GM19372 (cell line): ENCODE results near the gene RAD9B.
"Not testable (repeated sequence)": the region's sequence is repeated elsewhere in the genome, so short reads cannot be mapped to it uniquely, and the experiment has no call there.

Experiments
- ATAC-seq: cut with Tn5 transposase; IDR thresholded peaks from one replicate; pipeline ENCODE4 v1.9.1; 2021; ENCODE audit warnings: mild to moderate bottlenecking, low read depth, moderate library complexity; ENCODE audit not compliant: unreplicated experiment

The RAD9B gene

GRCh38 chr12:110501752-110502738 lies at the start of gene RAD9B, which contains the start of gene VPS29:
TSS of gene RAD9B (plus strand) at chr12:110502331. CDS start at chr12:110502338, 7 bp downstream.
TSS of gene VPS29 (minus strand) at chr12:110502111. CDS start at chr12:110502051, 60 bp downstream.
- ATAC-seq: peak; percentile 94

GRCh38 chr12:110453569-110454296 lies 48.4 kb upstream of the RAD9B start:
- no peak for ATAC-seq

- ATAC-seq: no peak
These were observed 43.4 kb upstream of the RAD9B start for GRCh38 chr12:110458756-110459155.

DNA sequence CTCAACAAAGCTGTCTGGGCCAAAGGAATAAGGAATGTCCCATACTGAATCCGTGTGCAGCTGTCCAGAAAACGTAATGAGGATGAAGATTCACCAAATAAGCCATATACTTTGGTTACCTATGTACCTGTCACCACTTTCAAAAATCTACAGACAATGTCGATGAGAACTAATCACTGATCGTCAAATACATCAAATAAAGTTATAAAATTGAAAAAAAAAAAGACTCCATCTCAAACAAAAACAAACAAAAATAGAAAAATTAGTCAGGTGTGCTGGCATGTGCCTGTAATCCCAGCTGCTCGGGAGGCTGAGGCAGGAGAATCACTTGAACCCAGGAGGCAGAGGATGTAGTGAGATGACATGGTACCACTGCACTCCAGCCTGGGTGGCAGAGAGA lies 40.9 kb upstream of the RAD9B start:
- not testable (repeated sequence) for ATAC-seq

DNA sequence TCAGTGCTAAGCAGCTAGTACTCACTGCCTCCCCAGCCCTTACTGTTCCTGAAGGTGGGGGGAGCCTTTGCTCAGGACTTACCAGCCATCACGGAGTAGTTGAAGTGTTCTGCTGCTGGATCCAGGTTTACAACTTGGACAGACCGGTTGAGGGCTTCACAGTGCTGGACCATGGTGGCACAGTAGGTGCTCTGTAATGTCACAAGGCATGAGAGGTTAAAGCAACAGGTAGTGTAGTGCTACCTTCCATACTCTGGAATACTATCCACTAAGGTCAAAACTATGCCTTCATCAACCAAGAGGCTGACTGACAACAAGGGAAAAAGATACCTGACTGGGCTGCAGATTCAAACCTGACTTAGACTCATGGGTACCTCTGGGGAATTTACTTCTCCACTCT lies 37.1 kb upstream of the RAD9B start:
- ATAC-seq: no peak

DNA sequence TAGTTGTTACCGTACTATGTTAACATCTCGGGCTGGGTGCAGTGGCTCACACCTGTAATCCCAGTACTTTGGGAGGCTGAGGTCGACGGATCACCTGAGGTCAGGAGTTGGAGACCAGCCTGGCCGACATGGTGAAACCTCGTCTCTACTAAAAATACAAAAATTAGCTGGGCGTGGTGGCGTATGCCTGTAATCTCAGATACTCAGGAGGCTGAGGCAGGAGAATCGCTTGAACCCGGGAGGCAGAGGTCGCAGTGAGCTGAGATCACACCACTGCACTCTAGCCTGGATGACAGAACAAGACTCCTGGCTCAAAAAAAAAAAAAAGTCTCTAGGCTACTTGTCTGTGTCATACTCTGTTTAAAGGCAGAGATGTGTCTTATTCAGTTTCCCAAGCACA lies 36.4 kb upstream of the RAD9B start:
- not testable (repeated sequence) for ATAC-seq

DNA sequence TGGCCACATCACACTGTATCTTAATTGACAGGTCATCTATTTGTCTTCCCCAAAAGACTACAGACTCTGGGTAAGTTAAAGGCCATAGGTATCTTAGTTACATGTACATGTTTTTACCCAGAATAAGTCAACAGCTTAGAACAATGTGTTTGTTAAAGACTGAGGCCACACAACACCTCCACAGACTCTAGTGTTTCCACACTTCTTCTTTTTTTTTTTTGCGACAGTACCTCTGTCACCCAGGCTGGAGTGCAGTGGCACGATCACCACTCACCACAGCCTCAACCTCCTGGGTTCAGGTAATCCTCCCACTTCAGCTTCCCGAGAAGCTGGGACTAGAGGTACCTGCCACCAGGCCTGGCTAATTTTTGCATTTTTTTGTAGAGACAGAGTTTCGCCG lies 35.3 kb upstream of the RAD9B start:
- ATAC-seq: no peak

DNA sequence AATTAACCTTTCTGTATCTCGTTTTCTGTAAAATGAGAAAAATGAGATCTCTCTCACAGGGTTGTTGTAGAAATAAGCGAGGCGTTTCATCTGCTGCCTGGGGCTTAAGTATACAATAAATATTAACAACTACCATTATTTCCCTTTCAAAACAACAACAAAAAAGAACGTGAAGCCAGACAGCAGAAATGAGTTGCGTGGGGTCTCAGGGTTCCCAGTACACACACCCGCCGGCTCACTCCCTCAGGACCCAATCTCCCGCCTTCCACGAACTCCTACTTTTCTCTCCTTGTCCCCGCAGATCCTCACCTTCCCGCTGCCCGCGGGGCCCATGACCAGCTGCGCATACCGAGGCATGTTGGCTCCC lies 34.3 kb upstream of the RAD9B start:
- no peak for ATAC-seq

DNA sequence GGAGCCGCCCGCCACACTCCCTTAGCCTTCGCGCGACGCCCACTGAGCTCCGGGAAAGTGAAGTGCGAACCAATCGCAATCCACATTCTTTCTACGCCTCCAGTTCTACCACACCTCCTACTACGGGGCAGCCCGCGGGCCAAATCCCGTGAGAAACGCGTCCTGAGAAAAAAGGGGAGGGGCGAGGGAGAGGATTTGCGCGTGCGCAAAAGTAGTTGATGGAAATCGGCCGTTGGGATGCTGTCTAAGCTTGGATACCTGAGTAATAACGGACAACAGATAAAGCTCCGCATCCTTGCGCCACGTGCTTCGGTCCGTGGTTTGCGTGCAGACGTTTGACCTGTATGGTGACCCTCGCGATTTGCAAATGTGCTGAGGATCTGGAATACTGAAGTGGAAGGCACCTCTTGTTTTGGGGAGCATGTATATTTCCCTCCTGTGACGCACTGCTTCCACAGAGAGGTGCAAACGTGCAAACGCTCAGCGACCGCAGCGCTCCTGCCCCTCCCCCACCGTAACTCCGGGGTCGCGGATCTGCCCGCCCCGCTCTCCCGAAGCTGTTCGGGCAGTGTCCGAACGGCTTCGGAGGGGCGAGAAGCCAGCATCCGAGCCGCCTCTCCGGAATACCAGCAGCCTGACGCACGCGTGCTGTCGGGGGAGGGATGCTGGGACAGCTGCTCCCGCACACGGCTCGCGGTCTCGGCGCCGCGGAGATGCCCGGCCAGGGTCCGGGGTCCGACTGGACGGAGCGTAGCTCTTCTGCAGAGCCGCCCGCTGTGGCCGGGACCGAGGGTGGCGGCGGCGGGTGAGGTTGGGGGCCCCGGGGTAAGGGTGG lies 33.7 kb upstream of the RAD9B start, which contains the start of the genes FAM216A and GPN3:
FAM216A (plus strand) TSS at position 632 of the 835 bp plus-strand sequence; CDS start at position 663, 31 bp downstream.
GPN3 (minus strand) TSS at position 44 of the 835 bp plus-strand sequence. CDS start 54 bp downstream, outside the sequence.
- peak; percentile 74 for ATAC-seq

DNA sequence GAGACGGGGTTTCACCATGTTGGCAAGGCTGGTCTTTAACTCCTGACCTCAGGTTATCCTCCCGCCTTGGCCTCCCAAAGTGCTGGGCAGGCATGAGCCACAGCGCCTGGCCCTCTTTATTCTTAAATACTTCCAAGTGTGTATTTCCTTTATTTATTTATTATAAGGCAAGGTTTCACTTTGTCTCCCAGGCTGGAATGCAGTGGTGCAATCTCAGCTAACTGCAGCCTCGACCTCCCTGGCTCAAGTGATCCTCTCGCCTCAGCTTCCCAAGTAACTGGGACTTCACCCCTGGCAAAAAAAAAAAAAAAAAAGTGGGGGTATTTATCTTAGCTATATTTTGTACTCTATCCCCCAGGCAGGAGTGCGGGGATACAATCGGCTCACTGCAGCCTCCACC lies 26.7 kb upstream of the RAD9B start:
- ATAC-seq: no peak

GRCh38 chr12:110498984-110499706 lies 3.0 kb upstream of the RAD9B start:
- ATAC-seq: no peak

- peak; percentile 17 for ATAC-seq
These were observed 756 bp upstream of the RAD9B start for GRCh38 chr12:110501399-110501751.

- ATAC-seq: no peak
These were observed 1.3 kb downstream of the RAD9B start for GRCh38 chr12:110503432-110503831.

- no peak for ATAC-seq
These were observed 3.2 kb downstream of the RAD9B start for GRCh38 chr12:110505332-110505731.

GRCh38 chr12:110508071-110508586 lies 6.0 kb downstream of the RAD9B start:
- ATAC-seq: no peak

GRCh38 chr12:110513842-110514241 lies 11.7 kb downstream of the RAD9B start:
- ATAC-seq: no peak

DNA sequence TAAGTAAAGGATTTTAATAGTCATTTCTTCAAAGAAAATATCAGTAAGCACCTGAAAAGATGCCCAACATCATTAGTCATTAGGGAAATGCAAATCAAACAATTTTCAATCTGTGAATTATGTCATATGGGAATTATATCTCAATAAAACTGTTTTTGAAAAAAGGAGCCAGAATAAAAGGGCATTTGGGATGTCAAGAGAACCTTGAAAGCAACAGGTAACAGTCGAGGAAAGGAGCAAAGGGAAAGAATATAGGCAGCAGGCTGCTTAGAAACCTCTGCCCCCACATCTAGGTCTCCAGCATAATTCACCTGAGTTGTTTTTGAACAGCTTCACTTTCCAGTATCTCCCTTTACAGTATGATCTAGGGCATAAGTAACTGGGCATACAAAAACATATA lies 12.2 kb downstream of the RAD9B start:
- no peak for ATAC-seq

GRCh38 chr12:110516995-110517394 lies 14.9 kb downstream of the RAD9B start:
- ATAC-seq: no peak

GRCh38 chr12:110518014-110518413 lies 15.9 kb downstream of the RAD9B start:
- not testable (repeated sequence) for ATAC-seq
